Osteoblast (primary cell): ENCODE results near the gene PKP1. TPM values are rescaled to one million over a fixed set of nuclear protein-coding genes. Genes with fewer than 3 reads are reported as not detected.

ENCODE experiments used
- DNase-seq: peaks from one replicate; pipeline ENCODE4 v3.0.0; 2011; ENCODE audit warnings: low spot score, mixed read lengths; ENCODE audit not compliant: insufficient read length; ENCODE audit errors: missing footprints
- H2AFZ ChIP-seq: 2 replicates; pipeline ENCODE4 v1.6.0; 2011; ENCODE audit warnings: mild to moderate bottlenecking, low read length
- H3K27ac ChIP-seq: 2 replicates; pipeline ENCODE4 v1.5.1; 2011; ENCODE audit warnings: mild to moderate bottlenecking, low read depth, low read length, moderate library complexity
- H3K27me3 ChIP-seq: 2 replicates; pipeline ENCODE4 v1.6.0; 2012; ENCODE audit warnings: mild to moderate bottlenecking, control low read depth, inconsistent platforms, low read length, moderate library complexity; ENCODE audit not compliant: insufficient read depth
- H3K36me3 ChIP-seq: 2 replicates; pipeline ENCODE4 v1.5.1; 2011; ENCODE audit warnings: mild to moderate bottlenecking, low read length, control low read depth, moderate library complexity; ENCODE audit not compliant: insufficient read depth
- H3K4me1 ChIP-seq: 2 replicates; pipeline ENCODE4 v1.5.1; 2011; ENCODE audit warnings: mild to moderate bottlenecking, low read length, control low read depth, moderate library complexity; ENCODE audit not compliant: insufficient read depth
- H3K4me2 ChIP-seq: 2 replicates; pipeline ENCODE4 v1.6.0; 2011; ENCODE audit warnings: mild to moderate bottlenecking, low read length; ENCODE audit not compliant: insufficient read depth
- H3K4me3 ChIP-seq: fragments of 200-600 bp; sonication (generic); 3 replicates; pipeline ENCODE4 v1.5.1; 2012; ENCODE audit warnings: mild to moderate bottlenecking, low read length, inconsistent platforms; ENCODE audit not compliant: insufficient read depth
- H3K79me2 ChIP-seq: 2 replicates; pipeline ENCODE4 v1.6.0; 2012; ENCODE audit warnings: mild to moderate bottlenecking, low read length, control low read depth, inconsistent platforms; ENCODE audit not compliant: insufficient read depth
- H3K9me3 ChIP-seq: 2 replicates; pipeline ENCODE4 v1.5.1; 2011; ENCODE audit warnings: low read depth, low read length, control low read depth
- H4K20me1 ChIP-seq: 2 replicates; pipeline ENCODE4 v1.6.0; 2012; ENCODE audit warnings: mild to moderate bottlenecking, low read length, control low read depth; ENCODE audit not compliant: insufficient read depth
- CTCF ChIP-seq: IDR thresholded peaks from 2 replicates; pipeline ENCODE4 v1.5.1; 2011; ENCODE audit warnings: mild to moderate bottlenecking, low read depth, low read length, moderate library complexity; ENCODE audit errors: extremely low read depth
- total RNA-seq: library from RNA; depleted of rRNA; stranded (reverse); fragments of >200 nt; gene quantifications from 2 replicates; pipeline ENCODE4 v1.2.3, GENCODE V29; 2012

Gene PKP1
- total RNA-seq, 1 donor, result under 0.01 TPM

- Histone ChIP-seq H2AFZ (no peak overlapping the region), H3K79me2 (no peaks in the 10 kb centered on the region), H3K36me3 (no peaks in the 10 kb centered on the region), H3K4me1 (no peaks in the 10 kb centered on the region), H3K4me2 (no peak overlapping the region), H3K27ac (no peak overlapping the region), H3K9me3 (no peaks in the 10 kb centered on the region), H3K4me3 (no peak overlapping the region), H4K20me1 (no peaks in the 10 kb centered on the region), H3K27me3 (peaks cover 6% of the 10 kb centered on the region)
- no peak for DNase-seq
- no peak for TF ChIP-seq CTCF
Observed at GRCh38 chr1:201351617-201352016, 68.3 kb downstream of the PKP1 start.

- Histone ChIP-seq H3K4me2 (no peak overlapping the region), H4K20me1 (no peaks in the 10 kb centered on the region), H3K79me2 (no peaks in the 10 kb centered on the region), H3K36me3 (no peaks in the 10 kb centered on the region), H3K27me3 (peaks cover 6% of the 10 kb centered on the region), H3K4me1 (no peaks in the 10 kb centered on the region), H3K4me3 (no peak overlapping the region), H3K27ac (no peak overlapping the region), H3K9me3 (no peaks in the 10 kb centered on the region), H2AFZ (no peak overlapping the region)
- DNase-seq, result peak; percentile 74
- no peak for TF ChIP-seq CTCF
Observed at GRCh38 chr1:201353186-201353940, 70.1 kb downstream of the PKP1 start.

- Histone ChIP-seq H2AFZ (no peak overlapping the region), H3K27ac (no peak overlapping the region), H3K27me3 (peaks cover 6% of the 10 kb centered on the region), H3K9me3 (no peaks in the 10 kb centered on the region), H3K4me2 (no peak overlapping the region), H4K20me1 (no peaks in the 10 kb centered on the region), H3K4me3 (no peak overlapping the region), H3K79me2 (no peaks in the 10 kb centered on the region), H3K4me1 (no peaks in the 10 kb centered on the region), H3K36me3 (no peaks in the 10 kb centered on the region)
- no peak for TF ChIP-seq CTCF
- DNase-seq, result no peak
Observed at GRCh38 chr1:201354151-201354900, 71.0 kb downstream of the PKP1 start.

- H3K4me1 ChIP-seq, result no peaks in the 10 kb centered on the region
- no peak overlapping the region for H3K4me2 ChIP-seq
- H2AFZ ChIP-seq, result no peak overlapping the region
- peaks cover 6% of the 10 kb centered on the region for H3K27me3 ChIP-seq
- TF ChIP-seq CTCF, result no peak
- no peaks in the 10 kb centered on the region for H4K20me1 ChIP-seq
- H3K4me3 ChIP-seq, result no peak overlapping the region
- no peaks in the 10 kb centered on the region for H3K36me3 ChIP-seq
- no peaks in the 10 kb centered on the region for H3K79me2 ChIP-seq
- no peak for DNase-seq
- H3K27ac ChIP-seq, result no peak overlapping the region
- H3K9me3 ChIP-seq, result no peaks in the 10 kb centered on the region
Observed at GRCh38 chr1:201354901-201355295, 71.6 kb downstream of the PKP1 start.
